Pulmonary artery endothelial cell (primary cell): ENCODE measurements around the gene SVIL. TPM values are rescaled to one million over a fixed set of nuclear protein-coding genes. Genes with fewer than 3 reads are reported as not detected.
"Not testable (repeated sequence)": the region's sequence is repeated elsewhere in the genome, so short reads cannot be mapped to it uniquely, and the experiment has no call there.

Experiments used
- DNase-seq: peaks from one replicate; pipeline ENCODE4 v3.0.0-alpha.2; 2011; ENCODE audit warnings: low read depth, low spot score
- total RNA-seq: library from RNA; depleted of rRNA; stranded (reverse); fragments of >200 nt; gene quantifications from 2 replicates; pipeline ENCODE4 v1.2.3, GENCODE V29; 2014

SVIL gene
- total RNA-seq, 1 donor from 2014 or later = 67.4 TPM

GRCh38 chr10:29461042-29461441 lies 173.7 kb downstream of the SVIL start:
- no peak for DNase-seq

DNA sequence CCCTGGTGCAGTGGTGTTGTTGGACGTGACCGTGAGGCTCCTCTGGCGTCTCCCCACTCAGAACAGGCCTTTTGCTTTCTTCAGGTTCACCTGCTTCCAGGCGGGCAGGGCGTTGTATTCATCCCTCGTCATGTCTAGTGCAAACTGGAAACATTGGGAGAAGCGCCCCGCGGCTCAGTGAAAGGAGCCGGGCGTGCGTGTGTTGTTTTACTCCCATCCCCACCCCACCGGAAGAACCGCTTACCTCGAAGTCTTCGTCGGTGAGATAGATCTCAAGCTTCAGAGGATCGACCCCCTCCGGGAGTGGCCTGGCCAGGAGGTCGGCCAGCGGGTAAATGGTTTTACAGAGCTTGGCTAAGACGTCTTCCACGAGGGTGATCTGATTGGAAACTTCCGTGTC lies 176.6 kb downstream of the SVIL start:
- DNase-seq = not testable (repeated sequence)

- DNase-seq = no peak
Measured at GRCh38 chr10:29455095-29455494, 179.7 kb downstream of the SVIL start.

DNA sequence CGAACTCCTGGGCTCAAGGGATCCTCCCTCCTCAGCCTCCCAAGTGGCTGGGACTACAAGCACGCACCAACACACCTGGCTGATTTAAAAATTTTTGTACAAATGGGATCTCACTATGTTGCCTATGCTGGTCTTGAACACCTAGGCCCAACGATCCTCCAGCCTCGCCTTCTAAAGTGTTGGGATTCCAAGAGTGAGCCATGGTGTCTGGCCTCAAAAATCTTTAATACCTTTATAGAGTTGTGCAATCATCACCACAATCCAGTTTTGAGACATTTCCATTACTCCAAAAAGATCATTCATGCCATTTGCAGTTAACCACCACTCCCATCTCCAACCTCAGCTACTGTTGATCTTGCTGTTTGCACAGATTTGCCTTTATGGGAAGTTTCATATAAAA lies 180.5 kb downstream of the SVIL start:
- no peak for DNase-seq

DNA sequence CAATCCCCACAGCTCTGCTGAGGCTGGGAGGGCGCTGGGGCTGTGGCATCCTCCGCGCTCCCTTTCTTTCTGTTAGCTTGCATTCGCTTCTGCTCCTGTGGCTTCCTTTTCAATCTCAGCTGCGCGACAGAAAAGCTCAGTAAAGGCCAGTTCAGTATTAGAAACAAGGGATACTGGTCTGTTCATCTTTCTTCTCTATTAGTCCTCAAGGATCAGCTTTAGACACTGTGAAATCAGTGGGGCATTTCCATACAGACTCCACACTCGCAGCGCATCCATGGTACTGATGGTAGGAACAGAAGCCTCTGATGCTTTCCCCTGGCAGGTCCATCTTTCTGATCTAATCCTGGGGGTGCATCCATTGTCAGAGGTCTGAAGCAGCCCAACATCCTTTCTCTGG lies 182.2 kb downstream of the SVIL start:
- DNase-seq = no peak

DNA sequence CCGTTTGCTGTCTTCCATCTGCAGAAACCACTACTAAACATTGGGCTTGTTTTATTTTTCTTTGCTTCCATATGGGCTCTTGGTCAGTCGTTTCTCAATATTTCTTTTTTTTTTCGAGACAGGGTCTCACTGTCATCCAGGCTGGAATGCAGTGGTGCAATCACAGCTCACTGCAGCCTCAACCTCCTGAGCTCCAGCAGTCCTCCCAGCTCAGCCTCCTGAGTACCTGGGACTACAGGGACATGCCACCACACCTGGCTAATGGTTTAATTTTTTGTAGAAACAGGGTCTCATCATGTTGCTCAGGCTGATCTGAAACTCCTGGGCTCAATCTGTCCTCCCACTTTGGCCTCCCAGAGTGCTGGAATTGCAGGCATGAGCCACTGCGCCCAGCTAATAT lies 182.8 kb downstream of the SVIL start:
- DNase-seq = no peak

DNA sequence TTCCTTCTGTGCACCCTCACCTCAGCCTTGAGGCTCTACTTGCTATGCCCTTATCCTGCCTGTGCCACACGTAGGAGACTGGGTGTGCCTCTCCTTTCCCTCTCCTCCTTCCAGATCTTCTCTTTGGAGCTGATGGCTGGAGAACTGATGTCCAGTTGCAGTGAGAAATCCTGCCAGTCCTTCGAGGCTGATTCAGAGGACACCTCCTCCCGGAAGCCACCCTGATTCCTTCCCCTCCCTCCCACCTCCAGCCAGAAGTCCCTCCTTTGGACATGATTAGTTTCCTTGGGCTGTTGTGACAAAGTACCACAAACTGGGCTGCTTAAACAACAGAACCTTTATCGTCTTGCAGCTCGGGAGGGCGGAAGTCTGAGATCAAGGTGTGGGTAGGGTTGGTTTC lies 184.4 kb downstream of the SVIL start:
- DNase-seq = no peak

- peak; percentile 7 for DNase-seq
Measured at GRCh38 chr10:29448756-29449592, 185.8 kb downstream of the SVIL start.

- no peak for DNase-seq
Measured at GRCh38 chr10:29448125-29448524, 186.6 kb downstream of the SVIL start.

DNA sequence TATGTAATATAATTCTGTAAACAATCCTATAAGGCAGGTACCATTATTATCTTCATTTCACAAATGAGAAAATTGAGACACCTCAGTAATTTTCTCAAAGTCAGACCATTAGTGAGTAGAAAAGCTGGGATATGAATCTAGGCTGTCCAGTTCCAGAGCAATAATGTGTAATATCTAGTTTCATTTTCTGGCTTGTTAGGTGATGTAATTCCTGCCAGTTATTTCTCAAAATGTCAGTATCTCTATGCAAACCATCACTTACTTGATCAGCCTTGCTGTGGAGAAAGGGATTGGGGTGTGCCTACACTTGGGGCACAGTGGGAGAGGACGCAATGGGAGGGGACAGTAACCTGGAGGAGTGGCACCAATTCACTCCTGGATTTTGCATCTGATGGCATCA lies 188.4 kb downstream of the SVIL start:
- no peak for DNase-seq

DNA sequence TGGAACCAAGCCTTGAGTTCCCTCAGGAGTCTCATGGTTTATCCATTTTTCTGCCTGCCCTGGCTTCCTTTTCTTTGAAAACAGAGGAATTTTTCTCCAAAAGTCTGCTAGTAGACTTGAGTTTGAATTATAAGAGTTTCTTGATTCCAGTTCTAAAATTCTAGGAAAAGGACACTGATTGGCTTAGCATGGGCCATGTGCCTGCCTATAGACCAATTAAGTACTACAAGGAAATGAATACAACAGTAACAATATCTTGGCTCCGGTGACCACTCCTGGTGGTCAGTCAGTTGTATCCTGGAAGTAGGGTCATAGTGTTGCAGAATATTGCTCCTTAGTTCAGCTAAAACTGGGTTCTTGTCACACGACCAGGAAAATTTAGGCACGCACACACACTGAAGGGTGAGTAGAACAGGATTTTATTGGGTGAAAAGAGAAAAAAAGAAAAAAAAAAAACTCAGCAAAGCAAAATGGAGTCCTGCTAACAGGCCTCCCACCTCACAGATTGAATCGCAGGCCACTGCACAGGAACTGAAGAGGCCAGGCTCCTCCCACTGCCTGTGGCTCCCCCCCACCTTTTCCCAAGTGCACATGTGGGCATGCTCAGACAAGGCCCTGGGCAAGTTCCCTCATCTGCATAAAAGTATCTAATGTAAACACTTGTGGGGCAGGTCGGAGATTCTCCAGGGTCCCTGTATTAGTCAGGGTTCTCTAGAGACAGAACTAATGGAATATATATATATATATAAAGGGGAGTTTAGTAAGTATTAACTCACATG lies 190.8 kb downstream of the SVIL start:
- DNase-seq = no peak

DNA sequence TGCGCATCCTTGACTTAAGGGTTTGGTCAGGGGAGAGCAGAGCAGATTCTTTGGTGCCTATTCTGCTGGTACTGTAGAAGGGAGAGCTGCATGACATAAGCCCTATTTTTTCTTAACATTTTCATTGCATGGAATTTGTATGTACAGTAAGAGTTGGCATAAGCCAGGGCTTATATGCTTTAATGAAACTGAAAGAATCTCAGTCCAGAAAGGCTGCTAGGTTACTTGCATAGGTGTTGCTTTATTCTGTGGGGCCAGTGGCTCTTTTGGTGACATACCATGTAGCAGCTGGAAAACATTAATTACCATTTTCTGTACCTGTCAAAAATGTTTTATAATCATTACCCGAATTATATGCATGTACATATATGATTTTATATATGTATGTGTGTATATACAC lies 193.8 kb downstream of the SVIL start:
- DNase-seq = no peak

- not testable (repeated sequence) for DNase-seq
Measured at GRCh38 chr10:29439005-29439404, 195.8 kb downstream of the SVIL start.

- DNase-seq = no peak
Measured at GRCh38 chr10:29438271-29438670, 196.5 kb downstream of the SVIL start.

- DNase-seq = no peak
Measured at GRCh38 chr10:29437871-29438270, 196.9 kb downstream of the SVIL start.

- no peak for DNase-seq
Measured at GRCh38 chr10:29435809-29436501, 198.8 kb downstream of the SVIL start.

GRCh38 chr10:29434111-29434510 lies 200.7 kb downstream of the SVIL start:
- no peak for DNase-seq

GRCh38 chr10:29431711-29432110 lies 203.1 kb downstream of the SVIL start:
- DNase-seq = no peak

- no peak for DNase-seq
Measured at GRCh38 chr10:29430101-29430500, 204.7 kb downstream of the SVIL start.

DNA sequence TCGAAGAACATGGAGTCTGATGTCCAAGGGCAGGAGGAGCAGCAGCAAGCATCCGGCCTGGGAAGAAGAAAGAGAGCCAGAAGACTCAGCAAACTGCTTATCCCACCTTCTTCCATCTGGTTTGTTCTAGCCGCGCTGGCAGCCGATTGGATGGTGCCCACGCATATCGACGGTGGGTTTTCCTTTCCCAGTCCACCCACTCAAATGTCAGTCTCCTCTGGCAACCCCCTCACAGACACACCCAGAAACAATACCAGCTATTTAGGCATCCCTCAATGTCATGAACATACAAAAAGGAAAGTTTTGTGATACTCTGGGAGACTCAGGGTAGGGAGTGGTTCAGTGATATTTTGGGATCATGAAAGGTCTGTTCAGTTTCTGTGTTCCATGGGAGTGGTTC lies 206.3 kb downstream of the SVIL start:
- no peak for DNase-seq

DNA sequence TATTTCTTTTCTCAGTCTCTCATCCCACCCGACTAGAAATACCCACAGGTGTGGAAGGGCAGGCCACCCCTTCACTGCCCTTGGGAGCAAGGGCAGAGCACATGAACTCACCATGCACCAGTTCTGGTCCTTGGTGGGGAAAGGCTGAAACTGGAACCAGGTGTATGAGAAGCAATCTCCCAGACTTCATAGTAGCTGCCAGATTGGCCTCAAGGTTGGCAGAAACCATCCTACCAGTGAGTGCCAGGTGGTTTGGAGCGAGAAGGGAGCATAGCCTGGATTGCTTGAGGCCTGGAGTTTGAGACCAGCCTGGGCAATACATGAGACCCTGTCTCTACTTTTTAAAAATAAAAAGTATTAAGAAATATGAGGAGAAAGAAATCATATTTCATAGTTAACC lies 207.1 kb downstream of the SVIL start:
- DNase-seq = no peak

- DNase-seq = no peak
Measured at GRCh38 chr10:29426420-29426819, 208.4 kb downstream of the SVIL start.
